H1 (cell line): ENCODE results near the gene HDAC6. TPM values are rescaled to one million over a fixed set of nuclear protein-coding genes. Genes with fewer than 3 reads are reported as not detected.
A peak's percentile ranks its signal among the peaks of the same experiment; 100 is the strongest.

Source experiments
- CTCF ChIA-PET: fragments of 300-600 bp; sonication (Branson Sonifier 250); formaldehyde crosslinking; loops from one replicate; lab custom pipeline; 2021; ENCODE audit not compliant: partially characterized antibody; lab: Charles Lee
- POLR2A ChIA-PET: fragments of 300-600 bp; sonication (Branson Sonifier 250); formaldehyde crosslinking; loops from one replicate; lab custom pipeline; 2021; ENCODE audit warnings: inconsistent platforms; ENCODE audit not compliant: partially characterized antibody; lab: Charles Lee
- DNase-seq, 2 experiments: peaks; one replicate each; pipeline versions ENCODE4 v3.0.0 to v3.0.0-alpha.2; 2010 to 2022; ENCODE audit warnings: low spot score in 2 of 2, low read depth in 1 of 2, mixed read lengths in 1 of 2
- FAIRE-seq: peaks from 2 replicates; lab custom pipeline; 2011; peaks lifted over from hg19 to GRCh38; lab: Jason Lieb, UNC
- H2AFZ ChIP-seq: 2 replicates; pipeline ENCODE4 v1.8.1; 2012; ENCODE audit warnings: low read length, inconsistent platforms
- H2AK5ac ChIP-seq: 2 replicates; pipeline ENCODE4 v1.6.1; 2013; ENCODE audit warnings: low read depth, low read length
- H2BK120ac ChIP-seq: replicated peaks from 2 replicates; pipeline ENCODE3; 2013; ENCODE audit warnings: low read depth, low read length, inconsistent platforms
- H2BK12ac ChIP-seq: 2 replicates; pipeline ENCODE4 v1.6.1; 2013; ENCODE audit warnings: low read depth, low read length
- H2BK15ac ChIP-seq: 2 replicates; pipeline ENCODE4 v1.6.1; 2013; ENCODE audit warnings: low read length
- H2BK20ac ChIP-seq: 2 replicates; pipeline ENCODE4 v1.6.1; 2013; ENCODE audit warnings: low read length
- H2BK5ac ChIP-seq: 2 replicates; pipeline ENCODE4 v1.6.1; 2013; ENCODE audit warnings: low read depth, low read length
- H3K14ac ChIP-seq: 2 replicates; pipeline ENCODE4 v1.6.1; 2013; ENCODE audit warnings: inconsistent platforms; ENCODE audit not compliant: insufficient read length
- H3K18ac ChIP-seq: 2 replicates; pipeline ENCODE4 v1.6.1; 2013; ENCODE audit warnings: low read length; ENCODE audit errors: extremely low read depth
- H3K23ac ChIP-seq: 2 replicates; pipeline ENCODE4 v1.6.1; 2013; ENCODE audit warnings: inconsistent platforms; ENCODE audit not compliant: insufficient read length
- H3K23me2 ChIP-seq: 2 replicates; pipeline ENCODE4 v1.6.1; 2013; ENCODE audit warnings: low read depth, low read length
- H3K27ac ChIP-seq: 2 replicates; pipeline ENCODE4 v1.6.1; 2011; ENCODE audit warnings: low read depth, low read length, inconsistent platforms
- H3K27me3 ChIP-seq, 4 experiments: replicated peaks in 1 of 4; 1 replicate in 1 of 4; 2 replicates in 3 of 4; pipeline versions ENCODE4 v1.6.1 to v1.8.1; 2011 to 2013; ENCODE audit warnings: low read length in 3 of 4, mild to moderate bottlenecking in 3 of 4, inconsistent platforms in 2 of 4, mixed read lengths in 2 of 4, moderate library complexity in 1 of 4; ENCODE audit not compliant: control insufficient read depth in 3 of 4, insufficient read depth in 3 of 4; ENCODE audit errors: extremely low read depth in 1 of 4
- H3K36me3 ChIP-seq, 4 experiments: 2 replicates each; pipeline versions ENCODE4 v1.6.1 to v1.8.1; 2011 to 2013; ENCODE audit warnings: mild to moderate bottlenecking in 4 of 4, low read length in 3 of 4, moderate library complexity in 2 of 4, control low read depth in 1 of 4, inconsistent platforms in 1 of 4; ENCODE audit not compliant: insufficient read depth in 4 of 4, control insufficient read depth in 2 of 4
- H3K4ac ChIP-seq: replicated peaks from 2 replicates; pipeline ENCODE3; 2013; ENCODE audit warnings: low read length, low read depth, mixed read lengths, inconsistent platforms; ENCODE audit not compliant: insufficient read length
- H3K4me1 ChIP-seq, 4 experiments: replicated peaks in 1 of 4; 1 replicate in 1 of 4; 2 replicates in 3 of 4; pipeline versions ENCODE4 v1.6.1 to v1.8.1; 2011 to 2013; ENCODE audit warnings: low read length in 3 of 4, inconsistent platforms in 2 of 4, mixed read lengths in 1 of 4; ENCODE audit not compliant: insufficient read depth in 4 of 4, control insufficient read depth in 3 of 4
- H3K4me2 ChIP-seq, 2 experiments: 2 replicates each; pipeline versions ENCODE4 v1.6.1 to v1.8.1; 2011 to 2013; ENCODE audit warnings: low read depth in 2 of 2, low read length in 2 of 2, control low read depth in 1 of 2, inconsistent platforms in 1 of 2, mild to moderate bottlenecking in 1 of 2; ENCODE audit not compliant: insufficient read depth in 1 of 2
- H3K4me3 ChIP-seq, 4 experiments: fragments of 200-600, 300-600 bp in 1 of 4; sonication (generic), shearing (Covaris generic), sonication (Bioruptor Twin) in 1 of 4; 2 replicates each; pipeline versions ENCODE4 v1.5.1 to v1.8.1; 2011 to 2016; ENCODE audit warnings: low read length in 4 of 4, low read depth in 3 of 4, control low read depth in 2 of 4, inconsistent platforms in 2 of 4, mild to moderate bottlenecking in 2 of 4, mixed read lengths in 1 of 4, moderate library complexity in 1 of 4; ENCODE audit not compliant: insufficient read depth in 2 of 4; ENCODE audit errors: extremely low read depth in 1 of 4
- H3K56ac ChIP-seq: replicated peaks from 2 replicates; pipeline ENCODE3; 2013; ENCODE audit warnings: low read depth, mild to moderate bottlenecking, mixed read lengths, low read length, inconsistent platforms; ENCODE audit not compliant: insufficient read length
- H3K79me1 ChIP-seq: 2 replicates; pipeline ENCODE4 v1.6.1; 2013; ENCODE audit warnings: low read depth, low read length, control low read depth
- H3K79me2 ChIP-seq, 2 experiments: 2 replicates each; pipeline versions ENCODE4 v1.6.1 to v1.8.1; 2012 to 2013; ENCODE audit warnings: low read length in 2 of 2, mild to moderate bottlenecking in 2 of 2, inconsistent platforms in 1 of 2; ENCODE audit not compliant: insufficient read depth in 2 of 2, control insufficient read depth in 1 of 2
- H3K9ac ChIP-seq, 4 experiments: replicated peaks in 1 of 4; 1 replicate in 1 of 4; 2 replicates in 3 of 4; pipeline versions ENCODE4 v1.6.1 to v1.8.1; 2011 to 2013; ENCODE audit warnings: low read depth in 3 of 4, low read length in 3 of 4, control low read depth in 2 of 4, mild to moderate bottlenecking in 2 of 4, moderate library complexity in 2 of 4, inconsistent platforms in 1 of 4; ENCODE audit errors: extremely low read depth in 1 of 4
- H3K9me3 ChIP-seq, 2 experiments: 2 replicates each; pipeline versions ENCODE4 v1.6.1 to v1.8.1; 2012 to 2013; ENCODE audit warnings: mild to moderate bottlenecking in 2 of 2, moderate library complexity in 2 of 2, control low read depth in 1 of 2, inconsistent platforms in 1 of 2, low read depth in 1 of 2, low read length in 1 of 2, mixed read lengths in 1 of 2; ENCODE audit not compliant: insufficient read depth in 2 of 2
- H4K20me1 ChIP-seq, 2 experiments: replicated peaks in 1 of 2; 2 replicates each; pipeline versions ENCODE3 to v1.8.1; 2011 to 2013; ENCODE audit warnings: inconsistent platforms in 2 of 2, low read length in 2 of 2, mild to moderate bottlenecking in 1 of 2; ENCODE audit not compliant: insufficient read depth in 2 of 2, control insufficient read depth in 1 of 2
- H4K5ac ChIP-seq: 2 replicates; pipeline ENCODE4 v1.6.1; 2013; ENCODE audit warnings: low read length, low read depth, mixed read lengths, inconsistent platforms; ENCODE audit not compliant: insufficient read length
- H4K8ac ChIP-seq: 2 replicates; pipeline ENCODE4 v1.8.0; 2013; ENCODE audit warnings: mild to moderate bottlenecking, moderate library complexity, low read length, inconsistent platforms; ENCODE audit not compliant: insufficient read depth; ENCODE audit errors: extremely low read depth
- H4K91ac ChIP-seq: replicated peaks from 2 replicates; pipeline ENCODE3; 2013; ENCODE audit warnings: low read length, mixed read lengths, inconsistent platforms; ENCODE audit not compliant: insufficient read length
- ASH2L ChIP-seq: fragments of 200-600, 300-600 bp; sonication (generic); IDR thresholded peaks from one replicate; pipeline ENCODE4 v1.7.1; 2017; ENCODE audit warnings: low read length
- CTBP2 ChIP-seq: IDR thresholded peaks from 2 replicates; pipeline ENCODE4 v1.7.0; 2011; ENCODE audit warnings: borderline replicate concordance, mild to moderate bottlenecking, moderate library complexity, mixed read lengths, low read length; ENCODE audit not compliant: insufficient read depth, insufficient read length
- EGR1 ChIP-seq: IDR thresholded peaks from 2 replicates; pipeline ENCODE4 v1.6.1; 2011; ENCODE audit warnings: low read depth, low read length, borderline replicate concordance
- EP300 ChIP-seq, 2 experiments: IDR thresholded peaks; 1 replicate in 1 of 2; 2 replicates in 1 of 2; pipeline ENCODE4 v1.6.1; 2011 to 2012; ENCODE audit warnings: low read depth in 2 of 2, low read length in 2 of 2, mild to moderate bottlenecking in 2 of 2, borderline replicate concordance in 1 of 2, inconsistent platforms in 1 of 2, moderate library complexity in 1 of 2
- KDM1A ChIP-seq: fragments of 200-600, 300-600 bp; sonication (generic); IDR thresholded peaks from 2 replicates; pipeline ENCODE4 v1.7.1; 2016; ENCODE audit warnings: mild to moderate bottlenecking, low read length, borderline replicate concordance
- POLR2A ChIP-seq, 2 experiments: IDR thresholded peaks; 1 replicate in 1 of 2; 2 replicates in 1 of 2; pipeline ENCODE4 v1.6.1; 2011; ENCODE audit warnings: low read depth in 2 of 2, low read length in 2 of 2, mild to moderate bottlenecking in 2 of 2; ENCODE audit errors: control extremely low read depth in 1 of 2
- RBBP5 ChIP-seq: IDR thresholded peaks from 2 replicates; pipeline ENCODE4 v1.7.1; 2012; ENCODE audit warnings: low read depth, mild to moderate bottlenecking, inconsistent platforms, low read length, moderate library complexity, borderline replicate concordance
- SIN3A ChIP-seq, 2 experiments: IDR thresholded peaks in 1 of 2; conservative IDR thresholded peaks in 1 of 2; 2 replicates each; pipeline ENCODE4 v1.6.1; 2011 to 2012; ENCODE audit warnings: low read length in 2 of 2, improper control_type of control experiment in 1 of 2, low read depth in 1 of 2, mild to moderate bottlenecking in 1 of 2
- TCF12 ChIP-seq: IDR thresholded peaks from 2 replicates; pipeline ENCODE4 v1.6.1; 2011; ENCODE audit warnings: low read depth, mild to moderate bottlenecking, low read length
- TEAD4 ChIP-seq: IDR thresholded peaks from 2 replicates; pipeline ENCODE4 v1.6.1; 2012; ENCODE audit warnings: low read depth, low read length, inconsistent platforms, mixed read lengths
- WGBS, 2 experiments: shearing (Covaris generic) in 1 of 2; methylation state at CpG; one replicate each; pipeline versions ENCODE4 v1.1.6 to v1.1.7; 2013 to 2015; ENCODE audit warnings: low lambda C conversion rate in 2 of 2, mixed read lengths in 2 of 2, inconsistent platforms in 1 of 2, low coverage in 1 of 2, missing lambda C conversion rate in 1 of 2; ENCODE audit not compliant: insufficient replicate concordance in 2 of 2, insufficient coverage in 1 of 2, insufficient read length in 1 of 2; ENCODE audit errors: extremely low coverage in 1 of 2, missing lambda C conversion rate in 1 of 2; 5-methylcytosine and 5-hydroxymethylcytosine counted together
- polyA plus RNA-seq, 7 experiments: library from polyadenylated mRNA; depleted of rRNA in 3 of 7; stranded (reverse) in 5 of 7; unstranded in 2 of 7; fragments of >200 nt in 5 of 7; fragments of 200-250 nt in 2 of 7; gene quantifications; 1 replicate in 5 of 7; 2 replicates in 1 of 7; 4 replicates in 1 of 7; pipeline versions ENCODE4 v1.2.1 to v1.2.3, GENCODE V29; 2011 to 2013; ENCODE audit warnings: missing spikeins in 2 of 7, mixed read lengths in 2 of 7
- total RNA-seq: library from RNA; stranded (reverse); fragmentation: NEBNext Ultra II Directional; extraction: Animal tissue kit (Norgen Biotek cat#: 25700); gene quantifications from 2 replicates; pipeline ENCODE4 v1.2.1, GENCODE V29; 2021

Gene HDAC6
- total and polyA plus RNA-seq, 2 of the 8 experiments (the other 6 are each of a cell fraction or from before 2014, with no cell fraction given), result 34.0 to 51.8 TPM

DNA sequence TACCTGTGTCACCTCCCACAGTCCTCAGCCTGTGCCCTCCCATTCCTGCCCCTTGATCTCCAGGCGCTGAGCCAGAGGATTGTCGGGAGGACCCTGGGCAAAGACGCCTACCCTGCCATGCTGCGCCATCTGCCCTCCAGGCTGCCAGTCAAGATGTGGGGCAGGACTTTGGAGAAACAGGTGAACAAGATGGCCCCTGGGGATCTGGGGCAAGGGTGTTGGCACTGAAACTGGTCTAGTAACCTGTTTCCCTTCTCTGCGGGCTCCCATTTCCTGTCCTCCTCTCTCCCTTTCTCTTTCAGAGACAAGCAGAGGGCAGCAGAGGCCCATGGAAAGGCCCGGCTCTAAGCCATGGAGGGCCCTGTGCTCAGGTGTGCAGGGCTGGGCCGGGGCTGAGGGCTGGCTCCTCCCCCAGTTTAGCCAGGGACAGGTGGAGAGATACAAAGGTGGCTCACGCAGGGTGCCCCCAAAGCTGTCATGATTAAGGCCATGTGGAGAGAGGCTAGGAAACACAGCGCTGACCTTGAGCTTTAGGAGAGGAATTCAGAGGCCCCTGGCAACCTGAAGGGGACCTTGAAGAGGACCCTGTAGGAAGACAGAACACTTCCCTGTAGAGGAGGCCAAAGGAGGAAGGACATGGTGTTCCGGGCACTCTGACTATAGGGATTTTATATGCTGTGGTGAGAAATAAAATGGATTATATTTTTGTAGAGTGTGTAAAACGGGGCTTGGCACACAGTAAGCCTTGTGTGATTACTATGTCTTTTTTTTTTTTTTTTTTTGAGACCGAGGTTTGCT is 40.0 kb upstream of the HDAC6 start, which contains the start of gene GLOD5:
TSS of gene GLOD5 (plus strand) at position 74 of the 798 bp plus-strand sequence. CDS start at position 118, 44 bp downstream.
- no peaks in the 10 kb centered on the region for H3K36me3 ChIP-seq
- DNase-seq (peak; percentile 31 to 60), FAIRE-seq (peak; percentile 93)
- no peak within 1 kb of the TSS for H2AK5ac ChIP-seq
- peak within 1 kb of the TSS in 1 of 2 experiments; percentile 46; a peak in 3 of 4 replicates for H3K4me2 ChIP-seq
- H4K5ac ChIP-seq, result peak within 1 kb of the TSS; percentile 76
- WGBS, 2 experiments, result 44% methylated on average over 4 of the region's 12 CpGs; no CpG with 5 or more reads in 1 of the 2 experiments
- no peaks in the 10 kb centered on the region for H3K79me1 ChIP-seq
- peak within 1 kb of the TSS; percentile 49; the same call in 1 of the 2 replicates for H2BK5ac ChIP-seq
- H2AFZ ChIP-seq, result peak within 1 kb of the TSS; percentile 99; the same call in 1 of the 2 replicates
- no peak within 1 kb of the TSS; the same call in 1 of the 2 replicates for H2BK15ac ChIP-seq
- H3K4me3 ChIP-seq, result no peak within 1 kb of the TSS
- no peaks in the 10 kb centered on the region for H3K79me2 ChIP-seq
- H3K9ac ChIP-seq, result no peak within 1 kb of the TSS
- H3K23me2 ChIP-seq, result no peaks in the 10 kb centered on the region
- H4K20me1 ChIP-seq, result no peaks in the 10 kb centered on the region
- H2BK12ac ChIP-seq, result peak within 1 kb of the TSS; percentile 88; the same call in 1 of the 2 replicates
- no peaks in the 10 kb centered on the region for H3K9me3 ChIP-seq
- no peaks in the 10 kb centered on the region; a peak in 1 of 7 replicates for H3K4me1 ChIP-seq
- ChIA-PET CTCF (interaction anchor here (0.7 to 1.4 kb wide), 5 partner anchors 48 to 1078 kb away, joined by 3 read pairs; no protein-coding TSS in a partner anchor), POLR2A (interaction anchor here (0.9 to 1.0 kb wide), 2 partner anchors 39 to 130 kb away, joined by 3 read pairs; no protein-coding TSS in a partner anchor)
- H3K18ac ChIP-seq, result no peak within 1 kb of the TSS; the same call in 1 of the 2 replicates
- H3K14ac ChIP-seq, result no peak within 1 kb of the TSS
- no peak within 1 kb of the TSS for H3K56ac ChIP-seq
- H3K4ac ChIP-seq, result no peak within 1 kb of the TSS
- peak within 1 kb of the TSS; percentile 54 for H2BK120ac ChIP-seq
- peak within 1 kb of the TSS; percentile 86 for H4K8ac ChIP-seq
- H2BK20ac ChIP-seq, result no peak within 1 kb of the TSS
- peak within 1 kb of the TSS; percentile 85 for H4K91ac ChIP-seq
- H3K23ac ChIP-seq, result no peak within 1 kb of the TSS
- H3K27ac ChIP-seq, result no peak within 1 kb of the TSS
- H3K27me3 ChIP-seq, result no peaks in the 10 kb centered on the region
- TF ChIP-seq RBBP5 (no peak), EGR1 (no peak), CTBP2 (no peak), KDM1A (no peak), TEAD4 (no peak), EP300 (IDR thresholded peaks at IDR 0.05; ENCODE audit: borderline replicate concordance in 1 of 2, low read depth in 2 of 2, low read length in 2 of 2) (no peak), ASH2L (no peak), TCF12 (no peak), SIN3A (conservative IDR thresholded peaks at IDR 0.05 in 1 of 2, IDR thresholded peaks at IDR 0.05 in 1 of 2; ENCODE audit: low read depth in 1 of 2, low read length in 2 of 2) (no peak), POLR2A (IDR thresholded peaks at IDR 0.05; ENCODE audit: control extremely low read depth in 1 of 2, low read depth in 2 of 2, low read length in 2 of 2) (no peak)
